ENCODE measurements around the gene SNPH.

SNPH gene

GRCh38 chr20:1312308-1312707 is 46.2 kb downstream of the SNPH start:
- no peak for DNase-seq
- TF ChIP-seq CTCF (IDR thresholded peaks at IDR 0.05; ENCODE audit: low read depth, low read length): no peak
- H3K4me3 ChIP-seq (ENCODE audit: low read depth, low read length): no peak overlapping the region
- no peaks in the 10 kb centered on the region for H3K4me1 ChIP-seq
- no peaks in the 10 kb centered on the region for H3K36me3 ChIP-seq
- no peaks in the 10 kb centered on the region for H3K9me3 ChIP-seq
- H3K27me3 ChIP-seq: no peaks in the 10 kb centered on the region

GRCh38 chr20:1312904-1313235 is 46.8 kb downstream of the SNPH start:
- no peaks in the 10 kb centered on the region for H3K9me3 ChIP-seq
- DNase-seq: no peak
- H3K27me3 ChIP-seq: no peaks in the 10 kb centered on the region
- no peaks in the 10 kb centered on the region for H3K4me1 ChIP-seq
- no peak overlapping the region for H3K4me3 ChIP-seq (ENCODE audit: low read depth, low read length)
- TF ChIP-seq CTCF (IDR thresholded peaks at IDR 0.05; ENCODE audit: low read depth, low read length): no peak
- H3K36me3 ChIP-seq: no peaks in the 10 kb centered on the region

DNA sequence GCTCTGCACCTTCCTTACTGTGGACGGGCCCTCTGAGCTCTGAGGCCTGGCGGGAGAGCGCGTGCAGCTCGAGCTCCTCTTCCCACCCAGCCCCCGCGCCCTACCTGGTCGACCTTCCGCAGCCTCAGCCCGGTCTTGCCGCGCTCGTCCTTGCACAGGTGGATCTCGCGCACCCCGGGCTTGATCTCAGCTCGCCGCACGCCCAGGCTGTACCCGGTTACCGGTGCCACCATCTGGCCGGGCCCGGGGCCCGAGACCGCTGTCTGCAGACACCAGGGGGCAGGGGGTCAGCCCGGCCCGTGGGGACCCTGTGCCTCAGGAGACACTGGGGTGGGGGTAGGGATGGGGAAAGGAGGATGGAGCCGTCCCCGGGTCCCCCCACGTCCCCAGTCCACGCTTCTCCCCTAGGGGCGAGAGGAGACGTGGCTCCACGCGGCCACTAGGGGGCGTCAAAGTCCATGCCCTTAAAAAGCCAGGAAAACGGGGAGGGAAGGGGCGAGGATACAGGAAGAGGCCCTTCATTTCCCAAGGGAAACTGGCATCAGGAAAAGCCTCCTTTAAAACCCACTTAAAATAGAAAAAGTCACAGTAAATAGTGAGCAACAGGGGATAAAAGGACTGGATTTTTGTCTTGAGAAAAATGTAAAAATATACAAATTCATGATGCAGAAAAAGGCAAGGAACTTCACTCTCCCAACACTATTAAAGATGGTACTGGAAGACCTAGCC is 47.3 kb downstream of the SNPH start:
- H3K36me3 ChIP-seq: no peaks in the 10 kb centered on the region
- no peaks in the 10 kb centered on the region for H3K27me3 ChIP-seq
- no peaks in the 10 kb centered on the region for H3K9me3 ChIP-seq
- peak; percentile 76 for TF ChIP-seq CTCF (IDR thresholded peaks at IDR 0.05; ENCODE audit: low read depth, low read length)
- no peaks in the 10 kb centered on the region for H3K4me1 ChIP-seq
- peak; percentile 69 for DNase-seq
- H3K4me3 ChIP-seq (ENCODE audit: low read depth, low read length): peak overlapping the region; percentile 38; the same call in 1 of the 2 replicates

- Histone ChIP-seq H3K9me3 (no peaks in the 10 kb centered on the region), H3K4me1 (no peaks in the 10 kb centered on the region), H3K27me3 (no peaks in the 10 kb centered on the region), H3K4me3 (ENCODE audit: low read depth, low read length) (no peak overlapping the region), H3K36me3 (no peaks in the 10 kb centered on the region)
- TF ChIP-seq CTCF (IDR thresholded peaks at IDR 0.05; ENCODE audit: low read depth, low read length): no peak
- no peak for DNase-seq
Observed at GRCh38 chr20:1315804-1316203, 49.7 kb downstream of the SNPH start.

DNA sequence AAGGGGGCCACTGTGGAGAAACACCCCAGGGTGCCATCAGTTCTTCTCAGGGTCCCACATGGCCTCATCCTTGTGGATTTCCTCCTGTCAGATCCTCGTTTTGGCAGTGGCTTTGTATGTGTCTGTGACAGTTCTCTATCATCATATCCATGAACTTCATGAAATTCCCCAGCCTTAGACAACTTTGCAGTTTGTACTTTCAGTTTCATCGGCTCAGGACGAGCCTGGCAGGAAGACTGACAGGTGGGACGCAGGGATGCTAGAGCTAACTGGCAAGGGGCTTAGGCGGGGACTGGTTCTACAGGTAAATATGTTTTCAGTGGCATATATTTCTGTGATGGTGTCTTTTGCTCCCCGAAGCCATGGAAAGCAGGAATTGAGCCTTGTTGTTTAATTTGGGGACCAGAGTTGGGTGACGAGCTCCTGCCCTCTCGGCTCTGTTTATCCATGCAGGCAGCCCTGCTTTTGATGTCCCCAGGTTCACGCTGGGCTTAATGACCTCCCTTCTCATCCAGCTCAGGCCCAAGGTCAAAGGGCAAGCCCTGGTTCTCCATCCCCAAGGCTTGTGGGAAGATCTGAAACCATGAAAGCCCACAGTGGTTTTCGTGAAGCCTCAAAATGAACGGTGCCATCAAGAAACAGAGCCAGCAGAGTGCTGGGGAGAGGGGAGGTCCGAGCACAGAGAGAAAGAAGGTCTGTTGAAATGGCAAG is 51.6 kb downstream of the SNPH start:
- no peak for DNase-seq
- TF ChIP-seq CTCF (IDR thresholded peaks at IDR 0.05; ENCODE audit: low read depth, low read length): no peak
- H3K4me1 ChIP-seq: no peaks in the 10 kb centered on the region
- no peak overlapping the region for H3K4me3 ChIP-seq (ENCODE audit: low read depth, low read length)
- H3K9me3 ChIP-seq: no peaks in the 10 kb centered on the region
- H3K27me3 ChIP-seq: no peaks in the 10 kb centered on the region
- H3K36me3 ChIP-seq: no peaks in the 10 kb centered on the region

DNA sequence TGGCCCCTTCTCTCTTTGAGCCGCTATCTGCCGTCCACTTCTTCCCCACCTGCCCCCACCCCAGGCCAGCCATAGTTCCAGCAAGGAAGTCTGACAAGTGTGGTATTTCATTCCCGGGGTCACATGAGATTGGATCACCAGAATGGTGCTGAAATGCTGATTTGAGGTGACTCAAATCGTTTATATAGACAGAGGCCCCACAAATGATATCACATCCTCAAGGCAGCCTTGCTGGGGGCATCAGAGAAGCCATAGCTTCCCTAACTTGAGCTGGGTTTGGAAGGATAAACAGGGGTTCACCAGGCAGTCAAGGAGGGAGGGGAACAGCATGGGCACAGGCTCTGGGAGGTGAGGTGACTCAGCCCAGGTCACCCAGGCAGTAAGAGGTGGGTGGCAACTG is 53.0 kb downstream of the SNPH start:
- no peaks in the 10 kb centered on the region for H3K9me3 ChIP-seq
- H3K36me3 ChIP-seq: no peaks in the 10 kb centered on the region
- DNase-seq: no peak
- no peak for TF ChIP-seq CTCF (IDR thresholded peaks at IDR 0.05; ENCODE audit: low read depth, low read length)
- no peaks in the 10 kb centered on the region for H3K4me1 ChIP-seq
- H3K4me3 ChIP-seq (ENCODE audit: low read depth, low read length): no peak overlapping the region
- H3K27me3 ChIP-seq: no peaks in the 10 kb centered on the region
